WI38 (cell line): ENCODE measurements around the gene SHC1.

Source experiments
- H3K4me3 ChIP-seq: 2 replicates; pipeline ENCODE4 v1.5.1; 2011; ENCODE audit warnings: low read depth, mild to moderate bottlenecking, control low read depth, low read length
- CTCF ChIP-seq: IDR thresholded peaks from 2 replicates; pipeline ENCODE4 v1.5.1; 2012; ENCODE audit warnings: low read depth, mild to moderate bottlenecking, control low read depth, low read length

Gene SHC1

GRCh38 chr1:154968731-154969130 lies 1.8 kb downstream of the SHC1 start:
- TF ChIP-seq CTCF, result no peak
- peak overlapping the region; percentile 89 for H3K4me3 ChIP-seq

GRCh38 chr1:154967331-154967950 lies 3.1 kb downstream of the SHC1 start:
- H3K4me3 ChIP-seq, result no peak overlapping the region

GRCh38 chr1:154966111-154966510 lies 4.4 kb downstream of the SHC1 start:
- H3K4me3 ChIP-seq, result no peak overlapping the region
- no peak for TF ChIP-seq CTCF

More at GRCh38 chr1:154967331-154967950, 3.1 kb downstream of the SHC1 start:
- no peak for TF ChIP-seq CTCF

DNA sequence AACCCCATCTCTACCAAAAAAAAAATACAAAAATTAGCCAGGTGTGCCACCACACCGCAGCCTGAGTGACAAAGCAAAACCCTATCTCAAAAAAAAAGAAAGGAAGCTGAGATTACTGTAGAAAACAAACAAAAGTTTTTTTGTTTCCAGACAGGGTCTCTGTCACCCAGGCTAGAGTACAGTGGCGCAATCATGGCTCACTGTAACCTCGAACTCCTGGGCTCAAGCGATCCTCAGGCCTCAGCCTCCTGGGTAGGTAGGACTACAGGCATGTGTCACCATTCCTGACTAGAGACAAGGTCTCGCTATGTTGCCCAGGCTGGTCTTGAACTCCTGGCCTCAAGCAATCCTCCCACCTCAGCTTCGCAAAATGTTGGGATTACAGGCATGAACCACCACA lies 6.2 kb downstream of the SHC1 start:
- TF ChIP-seq CTCF, result no peak
- H3K4me3 ChIP-seq, result no peak overlapping the region

- no peak for TF ChIP-seq CTCF
- no peak overlapping the region for H3K4me3 ChIP-seq
These were observed 6.9 kb downstream of the SHC1 start for GRCh38 chr1:154963643-154964042.

DNA sequence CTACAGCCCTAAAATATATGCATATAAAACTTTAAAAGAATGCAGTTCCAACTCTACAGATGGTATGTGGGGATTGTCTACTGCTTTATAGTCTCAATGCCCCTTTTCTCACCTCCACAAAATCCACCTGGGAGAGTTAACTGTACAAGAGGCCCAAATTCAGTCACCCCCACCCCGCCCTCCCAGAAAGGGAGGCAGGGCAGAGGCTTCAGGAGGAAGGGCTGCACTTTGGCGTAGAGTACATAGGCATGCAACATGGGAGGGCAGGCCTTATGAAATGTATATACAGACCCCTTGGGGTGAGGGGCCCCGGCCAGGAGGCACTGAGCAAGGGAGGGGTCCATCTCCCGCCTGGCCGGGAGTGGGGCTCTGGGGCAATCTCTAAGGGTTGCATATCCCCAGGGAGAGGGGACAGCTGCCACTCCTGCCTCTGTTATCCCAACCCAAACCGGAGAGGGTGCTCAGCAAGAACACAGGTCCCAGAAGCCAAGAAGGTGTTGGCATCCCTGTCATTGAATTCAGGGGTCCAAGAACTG lies 7.7 kb downstream of the SHC1 start:
- H3K4me3 ChIP-seq, result no peak overlapping the region
- no peak for TF ChIP-seq CTCF

DNA sequence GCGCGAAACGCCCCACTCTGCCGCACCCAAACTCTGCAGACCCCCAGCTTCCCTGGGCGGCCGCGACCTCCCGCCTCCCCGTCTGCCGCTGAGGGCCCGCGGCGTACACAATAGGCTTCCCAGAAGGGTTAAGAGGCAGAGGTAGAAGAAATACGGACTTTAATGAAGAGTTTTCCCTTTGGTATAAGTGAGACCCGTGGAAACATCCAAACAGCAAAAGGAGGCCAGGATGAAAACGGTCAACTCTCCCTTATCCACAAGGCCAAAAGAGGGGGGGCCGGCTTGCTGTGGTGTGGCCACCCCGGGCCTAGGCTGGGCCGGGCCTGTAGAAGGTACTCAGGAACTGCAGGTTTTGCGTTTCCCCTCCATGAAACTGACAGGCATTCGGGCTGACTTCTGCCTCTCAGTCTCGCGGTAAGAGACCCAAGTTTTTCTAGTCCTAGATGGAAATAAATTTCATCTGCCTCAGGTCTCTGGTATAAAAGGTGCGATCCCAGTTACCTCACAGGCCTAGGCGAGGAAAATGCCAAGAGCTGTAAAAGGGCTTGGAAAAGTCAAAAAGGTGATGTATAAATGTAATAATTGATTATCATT lies 8.3 kb downstream of the SHC1 start:
- H3K4me3 ChIP-seq, result peak overlapping the region; percentile 75
- TF ChIP-seq CTCF, result no peak
